ENCODE measurements around the gene CCDC116.
"Not testable (repeated sequence)": the region's sequence is repeated elsewhere in the genome, so short reads cannot be mapped to it uniquely, and the experiment has no call there.

The CCDC116 gene

DNA sequence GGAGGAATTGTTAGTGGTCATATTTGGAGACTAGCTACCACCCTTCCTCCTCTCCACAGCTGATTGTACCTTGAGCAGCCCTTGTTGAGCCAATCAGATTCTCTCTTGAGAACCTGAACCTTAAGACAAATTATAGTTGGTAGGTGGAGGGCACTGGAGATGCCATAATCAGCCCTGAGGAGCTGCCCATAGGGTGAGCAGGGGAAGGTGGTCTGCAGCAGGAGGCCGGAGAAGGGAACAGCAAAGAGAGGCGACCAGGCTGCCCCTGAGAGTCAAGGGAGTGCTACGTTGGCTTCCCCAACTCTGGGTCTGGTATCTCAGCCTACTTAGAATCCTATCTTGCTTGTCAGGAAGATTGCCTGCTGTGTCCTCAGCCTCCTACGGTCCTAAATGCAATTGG lies 6.8 kb downstream of the CCDC116 start:
- DNase-seq (ENCODE audit: low read depth), result no peak
- no peak overlapping the region for H3K4me3 ChIP-seq (ENCODE audit: low read depth, low read length)
- TF ChIP-seq, protein P1, sequence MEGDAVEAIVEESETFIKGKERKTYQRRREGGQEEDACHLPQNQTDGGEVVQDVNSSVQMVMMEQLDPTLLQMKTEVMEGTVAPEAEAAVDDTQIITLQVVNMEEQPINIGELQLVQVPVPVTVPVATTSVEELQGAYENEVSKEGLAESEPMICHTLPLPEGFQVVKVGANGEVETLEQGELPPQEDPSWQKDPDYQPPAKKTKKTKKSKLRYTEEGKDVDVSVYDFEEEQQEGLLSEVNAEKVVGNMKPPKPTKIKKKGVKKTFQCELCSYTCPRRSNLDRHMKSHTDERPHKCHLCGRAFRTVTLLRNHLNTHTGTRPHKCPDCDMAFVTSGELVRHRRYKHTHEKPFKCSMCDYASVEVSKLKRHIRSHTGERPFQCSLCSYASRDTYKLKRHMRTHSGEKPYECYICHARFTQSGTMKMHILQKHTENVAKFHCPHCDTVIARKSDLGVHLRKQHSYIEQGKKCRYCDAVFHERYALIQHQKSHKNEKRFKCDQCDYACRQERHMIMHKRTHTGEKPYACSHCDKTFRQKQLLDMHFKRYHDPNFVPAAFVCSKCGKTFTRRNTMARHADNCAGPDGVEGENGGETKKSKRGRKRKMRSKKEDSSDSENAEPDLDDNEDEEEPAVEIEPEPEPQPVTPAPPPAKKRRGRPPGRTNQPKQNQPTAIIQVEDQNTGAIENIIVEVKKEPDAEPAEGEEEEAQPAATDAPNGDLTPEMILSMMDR (IDR thresholded peaks at IDR 0.05; ENCODE audit: low read depth, low read length, missing control alignments), result no peak
- in situ Hi-C loops (cut with HindIII; ENCODE audit: low sequenced_read_pairs), result no loop called here

DNA sequence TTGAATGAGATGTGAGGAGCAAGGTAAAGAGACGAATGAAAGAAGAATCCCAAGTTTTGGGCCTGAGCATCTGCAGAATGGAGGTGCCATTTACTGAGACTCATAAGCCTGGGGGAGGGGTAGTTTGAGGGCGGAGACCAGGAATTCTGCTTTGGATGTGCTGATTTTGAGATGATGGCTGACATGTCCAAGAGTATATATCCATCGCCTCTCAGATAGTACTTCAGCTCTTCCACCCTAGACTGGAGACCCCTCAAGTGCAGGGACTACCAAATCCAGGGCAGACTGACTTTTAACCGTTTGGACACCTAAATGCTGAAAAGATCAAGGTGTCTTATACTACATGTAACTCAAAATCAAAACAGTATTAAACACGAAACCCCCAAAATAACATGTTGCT lies 8.2 kb downstream of the CCDC116 start:
- DNase-seq (ENCODE audit: low read depth), result no peak
- TF ChIP-seq, protein P1 (IDR thresholded peaks at IDR 0.05; ENCODE audit: low read depth, low read length, missing control alignments), result no peak
- no peak overlapping the region for H3K4me3 ChIP-seq (ENCODE audit: low read depth, low read length)
- in situ Hi-C loops (cut with HindIII; ENCODE audit: low sequenced_read_pairs), result no loop called here

DNA sequence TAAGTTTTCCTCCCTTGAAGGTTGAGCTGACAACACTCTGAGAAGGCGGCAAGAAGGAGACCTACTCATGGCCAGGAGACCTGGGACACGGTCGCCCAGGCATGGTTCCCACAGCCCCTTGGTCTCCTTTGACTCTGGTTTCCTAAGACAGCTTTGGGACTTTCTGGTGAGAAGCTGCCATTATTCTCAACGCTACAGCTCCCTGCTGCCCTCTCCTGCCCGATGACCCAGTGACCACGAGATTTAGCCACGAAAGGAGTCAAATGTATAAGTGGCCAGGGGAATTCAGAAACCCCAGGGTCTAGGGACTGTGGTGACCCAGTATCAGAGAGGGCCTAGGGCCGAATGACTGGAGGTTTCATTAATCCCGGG lies 8.8 kb downstream of the CCDC116 start:
- TF ChIP-seq, protein P1 (IDR thresholded peaks at IDR 0.05; ENCODE audit: low read depth, low read length, missing control alignments), result peak; percentile 51
- in situ Hi-C loops (cut with HindIII; ENCODE audit: low sequenced_read_pairs), result no loop called here
- H3K4me3 ChIP-seq (ENCODE audit: low read depth, low read length), result peak overlapping the region; percentile 78
- no peak for DNase-seq (ENCODE audit: low read depth)

DNA sequence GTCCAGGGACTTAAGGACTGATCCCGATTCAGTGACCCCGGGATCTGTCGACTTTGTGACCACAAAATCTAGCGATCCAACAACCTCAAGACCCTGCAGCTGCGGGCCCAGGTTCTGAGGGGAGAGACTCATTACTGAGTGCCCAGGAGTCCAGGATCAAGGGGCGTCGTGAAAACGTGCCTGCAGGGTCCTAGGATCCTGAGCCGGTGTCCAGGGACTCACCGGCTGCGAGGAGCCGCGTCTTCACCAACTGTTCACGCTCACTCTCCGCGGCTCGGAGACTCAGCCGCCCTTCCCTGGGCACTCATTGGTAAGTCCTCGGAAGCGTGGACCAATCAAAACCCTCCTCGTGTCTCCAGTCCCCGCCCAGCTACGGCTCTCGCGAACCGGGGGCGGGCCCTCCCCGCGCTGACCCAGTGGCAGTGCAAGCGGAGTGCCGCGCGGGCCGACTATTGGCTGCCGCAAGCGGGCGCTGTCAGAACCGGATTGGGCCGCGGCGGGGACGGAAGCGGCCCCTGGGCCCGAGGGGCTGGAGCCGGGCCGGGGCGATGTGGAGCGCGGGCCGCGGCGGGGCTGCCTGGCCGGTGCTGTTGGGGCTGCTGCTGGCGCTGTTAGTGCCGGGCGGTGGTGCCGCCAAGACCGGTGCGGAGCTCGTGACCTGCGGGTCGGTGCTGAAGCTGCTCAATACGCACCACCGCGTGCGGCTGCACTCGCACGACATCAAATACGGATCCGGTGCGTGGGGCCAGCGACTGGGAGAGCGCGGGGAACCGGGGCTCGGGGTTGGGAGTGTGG lies 9.4 kb downstream of the CCDC116 start, which contains the start of gene SDF2L1:
TSS of gene SDF2L1 (plus strand) at position 514 of the 795 bp plus-strand sequence. CDS start at position 549, 35 bp downstream.
- peak; percentile 97 for DNase-seq (ENCODE audit: low read depth)
- TF ChIP-seq, protein P1 (IDR thresholded peaks at IDR 0.05; ENCODE audit: low read depth, low read length, missing control alignments), result no peak
- in situ Hi-C loops (cut with HindIII; ENCODE audit: low sequenced_read_pairs), result no loop called here
- H3K4me3 ChIP-seq (ENCODE audit: low read depth, low read length), result peak within 1 kb of the TSS; percentile 78

DNA sequence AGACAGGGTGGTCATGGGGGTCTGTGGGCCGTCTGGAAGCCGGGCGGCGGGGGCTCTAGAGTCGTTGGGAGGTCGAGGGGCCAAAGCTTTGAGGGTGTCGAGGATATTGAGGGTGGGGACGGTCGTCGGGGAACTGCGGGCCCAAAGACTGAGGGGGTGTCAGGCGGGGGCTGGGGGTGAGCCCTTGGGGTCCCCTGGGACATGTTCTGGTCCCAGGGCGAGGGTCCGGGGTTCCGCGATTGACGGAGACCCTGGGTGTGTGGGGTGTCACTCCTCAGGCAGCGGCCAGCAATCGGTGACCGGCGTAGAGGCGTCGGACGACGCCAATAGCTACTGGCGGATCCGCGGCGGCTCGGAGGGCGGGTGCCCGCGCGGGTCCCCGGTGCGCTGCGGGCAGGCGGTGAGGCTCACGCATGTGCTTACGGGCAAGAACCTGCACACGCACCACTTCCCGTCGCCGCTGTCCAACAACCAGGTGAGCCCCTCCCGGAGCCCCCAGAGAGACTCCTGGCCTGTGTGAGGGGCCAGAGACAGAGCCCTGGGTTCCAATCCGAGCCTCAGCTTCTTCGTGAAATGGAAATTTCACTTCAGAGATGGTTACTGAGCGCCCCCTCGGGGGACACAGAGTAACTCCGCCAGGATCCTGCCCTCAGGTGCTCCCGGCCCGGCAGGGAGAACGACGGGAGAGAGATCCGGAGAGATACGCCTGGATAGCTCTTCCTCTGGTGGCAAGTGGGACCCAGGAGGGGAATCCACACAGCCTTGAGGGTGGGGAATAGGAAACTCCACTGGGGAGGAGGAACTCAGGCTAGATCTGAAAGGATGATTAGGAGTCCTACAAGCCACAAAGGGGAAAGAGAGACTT lies 10.3 kb downstream of the CCDC116 start:
- peak overlapping the region; percentile 78 for H3K4me3 ChIP-seq (ENCODE audit: low read depth, low read length)
- in situ Hi-C loops (cut with HindIII; ENCODE audit: low sequenced_read_pairs), result no loop called here
- TF ChIP-seq, protein P1 (IDR thresholded peaks at IDR 0.05; ENCODE audit: low read depth, low read length, missing control alignments), result peak; percentile 72
- no peak for DNase-seq (ENCODE audit: low read depth)

DNA sequence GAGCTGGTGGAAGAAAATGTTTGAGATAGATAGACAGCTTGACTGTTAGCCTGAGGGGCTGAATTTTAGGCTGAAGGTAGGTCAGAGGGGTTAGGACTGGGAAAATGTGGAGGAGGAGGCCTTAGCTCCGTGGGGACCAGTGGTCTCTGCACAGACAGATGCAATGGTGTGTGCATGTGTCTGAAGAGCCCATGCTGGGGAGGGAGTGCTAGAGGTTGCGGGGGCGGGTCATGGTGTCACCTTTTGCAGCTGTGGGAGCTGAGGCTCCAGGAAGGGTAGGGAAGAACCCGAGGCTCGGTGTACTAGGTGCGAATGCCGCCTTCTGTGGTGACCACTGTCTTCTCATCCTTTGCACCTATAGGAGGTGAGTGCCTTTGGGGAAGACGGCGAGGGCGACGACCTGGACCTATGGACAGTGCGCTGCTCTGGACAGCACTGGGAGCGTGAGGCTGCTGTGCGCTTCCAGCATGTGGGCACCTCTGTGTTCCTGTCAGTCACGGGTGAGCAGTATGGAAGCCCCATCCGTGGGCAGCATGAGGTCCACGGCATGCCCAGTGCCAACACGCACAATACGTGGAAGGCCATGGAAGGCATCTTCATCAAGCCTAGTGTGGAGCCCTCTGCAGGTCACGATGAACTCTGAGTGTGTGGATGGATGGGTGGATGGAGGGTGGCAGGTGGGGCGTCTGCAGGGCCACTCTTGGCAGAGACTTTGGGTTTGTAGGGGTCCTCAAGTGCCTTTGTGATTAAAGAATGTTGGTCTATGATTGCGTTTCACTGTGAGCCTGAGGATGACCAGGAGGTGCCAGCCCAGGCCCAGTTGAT lies 11.2 kb downstream of the CCDC116 start:
- H3K4me3 ChIP-seq (ENCODE audit: low read depth, low read length), result peak overlapping the region; percentile 78
- TF ChIP-seq, protein P1 (IDR thresholded peaks at IDR 0.05; ENCODE audit: low read depth, low read length, missing control alignments), result peak; percentile 18
- DNase-seq (ENCODE audit: low read depth), result no peak
- in situ Hi-C loops (cut with HindIII; ENCODE audit: low sequenced_read_pairs), result no loop called here

DNA sequence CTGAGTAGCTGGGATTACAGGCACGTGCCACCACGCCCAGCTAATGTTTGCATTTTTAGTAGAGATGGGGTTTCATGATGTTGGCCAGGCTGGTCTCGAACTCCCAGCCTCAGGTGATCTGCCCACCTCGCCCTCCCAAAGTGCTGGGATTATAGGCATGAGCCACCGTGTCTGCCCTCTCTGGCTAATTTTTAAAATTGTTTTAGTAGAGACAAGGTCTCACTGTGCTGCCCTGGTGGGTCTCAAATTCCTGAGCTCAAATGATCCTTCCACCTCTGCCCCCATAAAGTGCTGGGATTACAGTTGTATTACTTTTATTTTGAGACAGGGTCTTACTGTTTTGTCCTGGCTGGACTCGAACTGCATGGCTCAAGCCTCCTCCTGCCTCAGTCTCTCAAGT lies 13.0 kb downstream of the CCDC116 start:
- H3K4me3 ChIP-seq (ENCODE audit: low read depth, low read length); in situ Hi-C loops (cut with HindIII; ENCODE audit: low sequenced_read_pairs); DNase-seq (ENCODE audit: low read depth): not testable (repeated sequence)

All from astrocyte of the cerebellum (primary cell).